Measurements from ENCODE around the gene TERT. TPM values are rescaled to one million over a fixed set of nuclear protein-coding genes. Genes with fewer than 3 reads are reported as not detected.
A peak's percentile ranks its signal among the peaks of the same experiment; 100 is the strongest.

Gene TERT
- total RNA-seq, 2 donors from 2014 or later = 3.6 TPM; not detected in 1

GRCh38 chr5:1282131-1282992 lies 12.5 kb downstream of the TERT start:
- 71% methylated on average over 37 of the region's 37 CpGs for WGBS
- Histone ChIP-seq H3K9me3 (no peaks in the 10 kb centered on the region), H3K4me1 (replicated peaks) (no peaks in the 10 kb centered on the region), H3K27me3 (replicated peaks; ENCODE audit: insufficient read depth) (no peaks in the 10 kb centered on the region), H3K4me3 (no peak overlapping the region), H3K36me3 (no peaks in the 10 kb centered on the region), H3K27ac (no peak overlapping the region)
- intact Hi-C loops (cut with DNase I) = no loop called here
- peak; percentile 56 for TF ChIP-seq POLR2AphosphoS5 (IDR thresholded peaks at IDR 0.05)
- TF ChIP-seq CTCF (IDR thresholded peaks at IDR 0.05) = no peak
- no peak for TF ChIP-seq POLR2A (IDR thresholded peaks at IDR 0.05)
- DNase-seq (ENCODE audit: low spot score) = peak; percentile 83

- Histone ChIP-seq H3K27ac (no peak overlapping the region), H3K27me3 (replicated peaks; ENCODE audit: insufficient read depth) (no peaks in the 10 kb centered on the region), H3K4me3 (no peak overlapping the region), H3K36me3 (no peaks in the 10 kb centered on the region), H3K4me1 (replicated peaks) (no peaks in the 10 kb centered on the region), H3K9me3 (no peaks in the 10 kb centered on the region)
- 83% methylated on average over 16 of the region's 16 CpGs for WGBS
- TF ChIP-seq POLR2AphosphoS5 (IDR thresholded peaks at IDR 0.05) (no peak), CTCF (IDR thresholded peaks at IDR 0.05) (no peak), POLR2A (IDR thresholded peaks at IDR 0.05) (no peak)
- intact Hi-C loops (cut with DNase I) = no loop called here
- DNase-seq (ENCODE audit: low spot score) = no peak
Observed at GRCh38 chr5:1281038-1281882, 13.6 kb downstream of the TERT start.

DNA sequence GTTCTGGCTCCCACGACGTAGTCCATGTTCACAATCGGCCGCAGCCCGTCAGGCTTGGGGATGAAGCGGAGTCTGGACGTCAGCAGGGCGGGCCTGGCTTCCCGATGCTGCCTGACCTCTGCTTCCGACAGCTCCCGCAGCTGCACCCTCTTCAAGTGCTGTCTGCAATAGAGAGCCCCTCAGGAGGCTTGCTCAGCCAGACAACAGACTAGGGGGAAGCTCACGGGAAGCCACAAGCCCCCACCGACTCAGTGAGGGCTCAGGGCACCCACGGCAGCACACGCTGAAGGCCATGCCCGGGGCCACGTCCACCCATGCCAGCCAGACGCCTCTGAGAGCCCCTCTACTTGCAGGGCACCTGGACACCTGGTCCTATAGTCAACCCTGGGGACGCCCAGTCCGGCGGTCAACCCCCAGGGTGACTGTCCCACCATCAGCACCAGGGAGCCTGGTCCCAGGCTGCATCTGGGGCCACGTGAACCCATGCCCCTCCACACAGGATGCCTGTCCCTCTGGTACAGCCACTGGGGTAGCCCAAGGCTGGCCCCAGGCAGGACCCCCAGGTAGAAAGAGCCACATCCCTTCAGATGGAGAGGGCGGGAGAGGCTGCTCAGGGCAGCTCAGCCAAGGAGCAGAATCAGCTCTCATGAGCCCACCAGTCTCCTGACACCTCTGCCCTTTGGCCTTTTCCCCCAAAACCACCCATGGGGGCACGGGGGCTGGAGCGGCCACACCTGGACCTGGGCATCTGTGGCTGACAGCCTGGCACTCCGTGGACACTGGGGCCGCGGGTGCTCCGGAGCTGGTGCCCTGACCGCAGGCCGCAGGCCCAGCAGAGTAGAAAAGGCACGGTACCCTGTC lies 14.5 kb downstream of the TERT start:
- Histone ChIP-seq H3K36me3 (no peaks in the 10 kb centered on the region), H3K4me1 (replicated peaks) (no peaks in the 10 kb centered on the region), H3K4me3 (no peak overlapping the region), H3K27me3 (replicated peaks; ENCODE audit: insufficient read depth) (no peaks in the 10 kb centered on the region), H3K27ac (no peak overlapping the region), H3K9me3 (no peaks in the 10 kb centered on the region)
- intact Hi-C loops (cut with DNase I) = no loop called here
- TF ChIP-seq CTCF (IDR thresholded peaks at IDR 0.05) (no peak), POLR2A (IDR thresholded peaks at IDR 0.05) (no peak), POLR2AphosphoS5 (IDR thresholded peaks at IDR 0.05) (no peak)
- DNase-seq (ENCODE audit: low spot score) = no peak
- WGBS = 90% methylated on average over 22 of the region's 32 CpGs

- Histone ChIP-seq H3K36me3 (no peaks in the 10 kb centered on the region), H3K4me1 (replicated peaks) (no peaks in the 10 kb centered on the region), H3K27me3 (replicated peaks; ENCODE audit: insufficient read depth) (no peaks in the 10 kb centered on the region), H3K4me3 (no peak overlapping the region), H3K27ac (no peak overlapping the region), H3K9me3 (no peaks in the 10 kb centered on the region)
- DNase-seq (ENCODE audit: low spot score) = no peak
- TF ChIP-seq CTCF (IDR thresholded peaks at IDR 0.05) (no peak), POLR2A (IDR thresholded peaks at IDR 0.05) (no peak), POLR2AphosphoS5 (IDR thresholded peaks at IDR 0.05) (no peak)
- WGBS = 91% methylated on average over 32 of the region's 34 CpGs
- intact Hi-C loops (cut with DNase I) = no loop called here
Observed at GRCh38 chr5:1279443-1280151, 15.3 kb downstream of the TERT start.

All from prostate gland (tissue), 2 donors.